ENCODE data around the gene CLCN1.
A peak's percentile ranks its signal among the peaks of the same experiment; 100 is the strongest.

Gene CLCN1

GRCh38 chr7:143292876-143293275 is 23.0 kb upstream of the CLCN1 start:
- no peak for DNase-seq (ENCODE audit: low read depth in 2 of 2)

GRCh38 chr7:143295870-143296269 is 20.0 kb upstream of the CLCN1 start:
- no peak for DNase-seq (ENCODE audit: low read depth in 2 of 2)

GRCh38 chr7:143296686-143297085 is 19.2 kb upstream of the CLCN1 start:
- no peak for DNase-seq (ENCODE audit: low read depth in 2 of 2)

- DNase-seq (ENCODE audit: low read depth in 2 of 2) = no peak
These were observed 16.6 kb upstream of the CLCN1 start for GRCh38 chr7:143299346-143299745.

GRCh38 chr7:143299840-143300239 is 16.1 kb upstream of the CLCN1 start:
- DNase-seq (ENCODE audit: low read depth in 2 of 2) = peak; percentile 17 to 39

DNA sequence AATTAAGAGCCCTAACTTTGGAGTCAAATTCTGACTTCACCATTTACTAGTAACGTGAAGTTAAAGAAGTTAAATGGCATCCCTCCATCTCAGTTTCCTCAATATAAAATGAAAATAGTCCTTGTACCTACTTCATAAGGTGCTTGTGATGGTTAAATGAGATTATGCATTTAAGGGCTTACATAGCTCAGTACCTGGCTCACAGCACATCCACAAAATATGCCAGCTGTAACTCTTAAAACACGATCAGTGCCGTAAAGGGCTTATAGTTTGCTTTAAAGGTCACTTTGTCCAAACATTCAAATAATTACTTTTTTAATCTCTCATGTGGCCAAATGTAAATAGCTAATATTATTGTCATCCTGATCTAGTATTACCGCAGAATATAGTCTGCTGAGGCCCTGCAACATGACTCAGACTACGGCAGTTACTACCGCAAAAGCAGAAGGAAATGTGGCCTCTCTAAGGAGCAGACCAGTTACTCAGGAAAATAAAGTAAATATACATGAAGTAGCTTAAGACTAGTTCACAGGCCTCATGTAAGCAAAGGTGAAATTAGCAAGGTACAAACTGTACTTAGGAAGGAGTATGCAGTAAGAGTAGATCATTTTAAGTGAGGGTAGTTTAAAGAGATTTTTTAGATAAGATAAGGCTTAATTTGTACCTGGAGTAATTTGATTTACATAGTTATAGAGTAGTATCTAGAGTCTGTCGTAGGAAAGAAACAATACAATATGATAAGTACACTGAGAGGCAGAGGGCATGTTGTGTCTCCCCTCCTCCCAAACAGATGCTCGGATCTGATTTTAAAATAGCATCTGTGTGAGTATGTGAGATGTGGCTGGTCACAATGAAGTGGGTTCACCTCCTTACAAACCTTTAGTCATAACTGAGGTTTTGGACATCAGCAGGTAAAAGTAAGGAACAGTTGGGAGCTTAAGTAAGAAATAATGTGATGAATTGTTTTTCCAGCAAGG is 14.7 kb upstream of the CLCN1 start:
- no peak for DNase-seq (ENCODE audit: low read depth in 2 of 2)

- no peak for DNase-seq (ENCODE audit: low read depth in 2 of 2)
These were observed 12.2 kb upstream of the CLCN1 start for GRCh38 chr7:143303733-143304132.

- DNase-seq (ENCODE audit: low read depth in 2 of 2) = no peak
These were observed 11.0 kb upstream of the CLCN1 start for GRCh38 chr7:143304938-143305337.

- peak; percentile 12 to 23 for DNase-seq (ENCODE audit: low read depth in 2 of 2)
These were observed 10.4 kb upstream of the CLCN1 start for GRCh38 chr7:143305423-143306070.

- no peak for DNase-seq (ENCODE audit: low read depth in 2 of 2)
These were observed 7.3 kb upstream of the CLCN1 start for GRCh38 chr7:143308632-143309031.

GRCh38 chr7:143314127-143314526 is 1.8 kb upstream of the CLCN1 start:
- no peak for DNase-seq (ENCODE audit: low read depth in 2 of 2)

DNA sequence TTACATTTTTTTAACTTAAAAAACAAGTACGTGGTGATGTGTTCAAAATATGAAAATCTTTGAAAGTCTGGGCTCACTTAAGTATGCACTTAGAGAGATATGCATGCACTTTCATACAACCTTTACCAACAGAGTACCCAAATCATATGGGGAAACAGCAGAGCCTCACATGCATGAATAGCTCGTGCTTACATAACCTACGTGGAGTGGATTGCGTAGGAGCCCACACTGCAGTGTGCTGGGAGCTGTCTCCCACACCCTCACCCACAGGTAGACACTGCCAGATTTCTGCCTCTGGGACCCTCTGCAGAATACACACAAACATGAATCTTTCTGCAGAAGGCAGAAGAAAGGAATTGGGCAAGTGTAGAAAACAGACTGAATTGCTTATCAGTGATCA is 581 bp downstream of the CLCN1 start:
- DNase-seq (ENCODE audit: low read depth in 2 of 2) = no peak

- no peak for DNase-seq (ENCODE audit: low read depth in 2 of 2)
These were observed 2.8 kb downstream of the CLCN1 start for GRCh38 chr7:143318661-143319060.

- no peak for DNase-seq (ENCODE audit: low read depth in 2 of 2)
These were observed 4.7 kb downstream of the CLCN1 start for GRCh38 chr7:143320620-143321019.

- DNase-seq (ENCODE audit: low read depth in 2 of 2) = no peak
These were observed 5.3 kb downstream of the CLCN1 start for GRCh38 chr7:143321242-143321641.

- no peak for DNase-seq (ENCODE audit: low read depth in 2 of 2)
These were observed 5.8 kb downstream of the CLCN1 start for GRCh38 chr7:143321734-143322133.

DNA sequence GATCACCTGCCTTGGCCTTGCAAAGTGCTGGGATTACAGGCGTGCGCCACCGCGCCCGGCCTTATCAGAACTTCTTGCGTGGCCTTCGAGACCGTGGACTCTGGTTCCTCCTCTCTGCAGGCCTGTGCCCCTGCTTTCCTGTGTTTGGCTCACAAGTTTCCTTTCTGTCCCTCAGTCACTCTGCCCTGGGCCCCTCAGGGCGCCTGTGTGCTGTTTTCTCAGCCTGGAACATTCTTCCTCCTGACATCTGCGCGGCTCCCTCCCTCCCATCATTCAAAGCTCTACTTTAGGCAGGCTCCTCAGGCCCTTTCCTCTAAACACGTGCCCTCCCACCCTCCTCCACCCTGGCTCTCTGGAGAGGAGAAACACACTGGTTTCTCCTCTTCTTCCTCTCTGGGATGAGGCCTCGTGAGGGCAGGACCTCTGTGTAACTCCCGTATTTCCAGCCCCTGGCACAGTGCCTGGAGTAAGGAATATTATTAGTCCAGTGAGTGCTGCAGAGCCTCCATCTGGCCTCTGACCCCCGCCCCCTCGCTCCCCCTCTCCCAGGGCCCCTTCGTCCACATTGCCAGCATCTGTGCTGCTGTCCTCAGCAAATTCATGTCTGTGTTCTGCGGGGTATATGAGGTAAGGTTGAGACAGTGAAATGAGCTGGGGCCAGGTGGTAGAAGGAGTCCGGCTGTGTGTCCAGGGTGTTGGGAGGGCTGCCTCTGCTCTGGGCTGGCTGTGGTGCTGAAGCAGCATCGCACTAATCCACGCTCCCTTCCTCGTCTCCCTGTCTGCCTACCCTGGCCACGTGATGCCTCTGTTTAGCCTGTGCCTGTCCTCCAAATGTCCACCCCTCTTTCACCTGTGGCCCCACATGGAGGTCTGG is 7.1 kb downstream of the CLCN1 start:
- DNase-seq (ENCODE audit: low read depth in 2 of 2) = no peak

- DNase-seq (ENCODE audit: low read depth in 2 of 2) = no peak
These were observed 7.7 kb downstream of the CLCN1 start for GRCh38 chr7:143323653-143324052.

DNA sequence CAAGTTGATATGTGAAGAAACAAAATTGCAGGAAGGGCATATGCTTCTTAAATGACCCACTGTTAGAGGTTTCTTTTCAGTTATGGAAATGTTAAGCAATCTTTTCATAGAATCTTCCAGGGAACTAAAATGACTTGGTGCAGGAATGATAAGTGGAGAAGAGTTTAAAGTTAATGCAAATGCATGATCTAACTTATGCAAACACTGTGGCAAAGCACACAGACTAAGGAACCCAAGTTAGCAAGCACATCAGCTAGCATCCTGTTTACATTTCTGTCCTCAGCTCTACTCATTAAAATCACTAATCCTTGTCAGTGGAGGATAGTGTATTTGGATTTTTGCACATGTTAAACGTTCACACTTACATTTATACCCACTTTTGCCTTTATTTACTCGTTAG is 9.3 kb downstream of the CLCN1 start:
- no peak for DNase-seq (ENCODE audit: low read depth in 2 of 2)

DNA sequence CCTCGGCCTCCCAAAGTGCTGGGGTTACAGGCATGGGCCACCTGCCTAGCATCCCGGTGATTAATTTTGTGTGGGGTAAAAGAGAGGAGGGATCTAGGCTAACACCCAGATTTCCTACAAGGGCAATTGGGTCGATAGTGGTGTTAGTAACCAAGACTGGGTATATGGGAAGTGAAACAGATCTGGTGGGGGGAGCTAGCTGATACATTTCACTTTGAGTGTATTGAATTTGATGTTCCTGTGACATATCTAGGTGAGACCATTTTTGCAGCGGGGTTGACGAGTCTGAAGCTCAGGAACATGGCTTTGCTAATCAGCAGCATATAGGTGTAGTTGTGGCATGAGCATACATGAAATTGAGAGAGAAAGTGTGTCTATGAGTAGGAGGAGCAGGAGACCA is 12.0 kb downstream of the CLCN1 start:
- DNase-seq (ENCODE audit: low read depth in 2 of 2) = no peak

DNA sequence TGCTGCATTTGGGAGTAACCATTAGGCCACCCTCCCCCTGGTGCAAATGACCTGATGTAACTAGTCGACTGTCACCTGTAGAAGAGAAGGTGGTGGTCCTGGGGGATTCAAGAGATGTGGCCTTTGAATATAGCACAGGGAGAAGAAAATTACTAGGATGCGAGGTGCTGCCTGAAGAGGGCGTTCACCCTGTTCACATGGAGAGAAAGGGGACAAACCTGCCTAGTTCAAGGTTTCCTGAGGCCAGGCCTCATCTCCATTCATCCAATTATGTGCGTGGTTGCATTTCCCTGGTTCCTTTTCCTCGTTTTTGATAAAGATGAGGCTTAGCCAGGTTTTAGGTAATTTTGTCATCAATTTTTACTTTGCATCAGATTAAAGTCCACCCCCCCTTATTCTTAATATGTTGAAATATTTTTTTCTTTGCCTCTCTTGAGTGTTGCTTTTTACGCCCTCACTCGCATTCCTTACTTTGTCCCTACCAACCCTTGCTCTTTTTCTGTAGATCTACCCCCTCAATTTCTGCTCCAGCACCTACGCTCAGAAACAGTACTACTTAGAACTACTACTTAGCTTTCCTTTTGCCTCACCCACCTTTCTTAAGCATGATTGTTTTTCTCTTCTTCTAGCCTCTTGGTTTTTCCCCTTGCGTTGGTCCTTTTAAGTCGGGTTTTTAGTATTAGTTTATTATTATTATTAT is 13.7 kb downstream of the CLCN1 start:
- DNase-seq (ENCODE audit: low read depth in 2 of 2) = no peak
